HEK293 (cell line): ENCODE results near the gene CTCFL.
A peak's percentile ranks its signal among the peaks of the same experiment; 100 is the strongest.

Experiments
- CTCF ChIA-PET: fragments of 350-600 bp; formaldehyde crosslinking; extraction: SDS; loops from one replicate; lab custom pipeline; 2021; ENCODE audit warnings: antibody characterized with exemption; lab: Yijun Ruan, JAX
- POLR2A ChIA-PET: fragments of 300-600 bp; formaldehyde crosslinking; extraction: SDS; loops from one replicate; lab custom pipeline; 2020; ENCODE audit warnings: antibody characterized with exemption, inconsistent platforms; lab: Yijun Ruan, JAX
- H3K27ac ChIP-seq: fragments of 200-500 bp; sonication (Bioruptor generic); 2 replicates; pipeline ENCODE4 v1.5.1; 2014; ENCODE audit warnings: low read depth, low read length, control low read depth, inconsistent platforms; ENCODE audit errors: extremely low read depth
- H3K36me3 ChIP-seq, 2 experiments: fragments of 200-500 bp in 1 of 2; sonication (Bioruptor generic) in 1 of 2; 1 replicate in 1 of 2; 2 replicates in 1 of 2; pipeline ENCODE4 v1.5.1; 2014 to 2017; ENCODE audit warnings: inconsistent platforms in 2 of 2, low read length in 2 of 2; ENCODE audit not compliant: control insufficient read depth in 2 of 2, insufficient read depth in 1 of 2
- H3K4me1 ChIP-seq: fragments of 200-500 bp; sonication (Bioruptor generic); 2 replicates; pipeline ENCODE4 v1.5.1; 2014; ENCODE audit warnings: mild to moderate bottlenecking, low read length, inconsistent platforms; ENCODE audit not compliant: control insufficient read depth, insufficient read depth
- H3K4me3 ChIP-seq: 2 replicates; pipeline ENCODE4 v1.5.1; 2011; ENCODE audit warnings: low read depth, mild to moderate bottlenecking, control low read depth, low read length, moderate library complexity
- H3K9me3 ChIP-seq: fragments of 200-500 bp; sonication (Bioruptor generic); 2 replicates; pipeline ENCODE4 v1.5.1; 2014; ENCODE audit warnings: low read depth, low read length, inconsistent platforms; ENCODE audit not compliant: control insufficient read depth, insufficient read depth
- BCL6B ChIP-seq: fragments of 450-650 bp; formaldehyde crosslinking; IDR thresholded peaks from 2 replicates; pipeline ENCODE4 v1.5.1; 2017; ENCODE audit warnings: missing biosample characterization, missing genetic modification characterization
- EGR2 ChIP-seq: fragments of 450-650 bp; formaldehyde crosslinking; IDR thresholded peaks from 2 replicates; pipeline ENCODE4 v1.5.1; 2016; ENCODE audit warnings: low read depth, missing biosample characterization, missing genetic modification characterization
- GLI2 ChIP-seq: fragments of 450-650 bp; formaldehyde crosslinking; IDR thresholded peaks from 2 replicates; pipeline ENCODE4; 2017; ENCODE audit warnings: missing biosample characterization, missing genetic modification characterization, low read depth, borderline replicate concordance
- GLIS1 ChIP-seq: fragments of 450-650 bp; formaldehyde crosslinking; IDR thresholded peaks from 2 replicates; pipeline ENCODE4 v1.5.1; 2016; ENCODE audit warnings: missing biosample characterization, missing genetic modification characterization
- PRDM2 ChIP-seq: fragments of 450-650 bp; formaldehyde crosslinking; IDR thresholded peaks from 2 replicates; pipeline ENCODE4 v1.5.1; 2016; ENCODE audit warnings: missing biosample characterization, missing genetic modification characterization, borderline replicate concordance
- SP7 ChIP-seq: fragments of 450-650 bp; formaldehyde crosslinking; IDR thresholded peaks from 2 replicates; pipeline ENCODE4 v1.5.1; 2016; ENCODE audit warnings: missing biosample characterization, missing genetic modification characterization
- ZBTB10 ChIP-seq: fragments of 450-650 bp; formaldehyde crosslinking; IDR thresholded peaks from 2 replicates; pipeline ENCODE4 v1.5.1; 2016; ENCODE audit warnings: missing biosample characterization, missing genetic modification characterization
- ZBTB48 ChIP-seq: fragments of 450-650 bp; formaldehyde crosslinking; IDR thresholded peaks from 2 replicates; pipeline ENCODE4 v1.5.1; 2016; ENCODE audit warnings: missing biosample characterization, missing genetic modification characterization
- ZFHX2 ChIP-seq: fragments of 450-650 bp; formaldehyde crosslinking; conservative IDR thresholded peaks from 2 replicates; pipeline ENCODE4 v1.5.1; 2016; ENCODE audit warnings: missing biosample characterization, missing genetic modification characterization
- ZIC2 ChIP-seq: fragments of 450-650 bp; formaldehyde crosslinking; IDR thresholded peaks from 2 replicates; pipeline ENCODE4 v1.5.1; 2016; ENCODE audit warnings: missing biosample characterization, missing genetic modification characterization
- ZNF391 ChIP-seq: fragments of 450-650 bp; formaldehyde crosslinking; IDR thresholded peaks from 2 replicates; pipeline ENCODE4 v1.5.1; 2016; ENCODE audit warnings: low read depth, missing biosample characterization, missing genetic modification characterization, borderline replicate concordance
- ZNF426 ChIP-seq: fragments of 450-650 bp; formaldehyde crosslinking; IDR thresholded peaks from 2 replicates; pipeline ENCODE4 v1.5.1; 2017; ENCODE audit warnings: missing biosample characterization, missing genetic modification characterization, mild to moderate bottlenecking, inconsistent platforms, moderate library complexity
- ZNF747 ChIP-seq: fragments of 450-650 bp; formaldehyde crosslinking; IDR thresholded peaks from 2 replicates; pipeline ENCODE4 v1.5.1; 2016; ENCODE audit warnings: missing biosample characterization, missing genetic modification characterization
- ZNF830 ChIP-seq: fragments of 450-650 bp; IDR thresholded peaks from 2 replicates; pipeline ENCODE4 v1.5.0; 2018; ENCODE audit warnings: missing biosample characterization, missing genetic modification characterization, low read depth, mild to moderate bottlenecking, moderate library complexity

CTCFL gene

GRCh38 chr20:57526885-57527460, 2.0 kb upstream of the CTCFL start:
- POLR2A ChIA-PET = no interaction called here
- H3K9me3 ChIP-seq = no peaks in the 10 kb centered on the region
- H3K4me3 ChIP-seq = no peak overlapping the region
- H3K27ac ChIP-seq = no peak overlapping the region
- CTCF ChIA-PET = interaction anchor here (0.9 to 1.2 kb wide), 6 partner anchors 9 to 655 kb away, joined by 3 to 5 read pairs (median 4); no protein-coding TSS in a partner anchor
- H3K4me1 ChIP-seq = no peaks in the 10 kb centered on the region
- TF ChIP-seq ZNF391 (tag by site-specific recombination) (no peak), GLI2 (tag by site-specific recombination) (no peak), ZBTB48 (tag by site-specific recombination) (no peak), ZNF747 (tag by site-specific recombination) (no peak), EGR2 (tag by site-specific recombination) (peak; percentile 93), ZBTB10 (tag by site-specific recombination) (no peak), ZFHX2 (tag by site-specific recombination) (peak; percentile 83), ZNF830 (tag by site-specific recombination) (no peak), SP7 (tag by site-specific recombination) (no peak), BCL6B (tag by site-specific recombination) (no peak)
- no peaks in the 10 kb centered on the region for H3K36me3 ChIP-seq

- no peak overlapping the region for H3K4me3 ChIP-seq
- ChIA-PET CTCF (interaction anchor here (1.0 to 1.1 kb wide), 2 partner anchors 11 to 58 kb away, joined by 3 to 4 read pairs; no protein-coding TSS in a partner anchor), POLR2A (no interaction called here)
- H3K4me1 ChIP-seq = no peaks in the 10 kb centered on the region
- TF ChIP-seq ZIC2 (tag by site-specific recombination) (peak; percentile 22; the same call in 1 of the 2 replicates), ZNF426 (tag by site-specific recombination) (no peak), PRDM2 (tag by site-specific recombination) (no peak), GLIS1 (tag by site-specific recombination) (peak; percentile 78)
- H3K27ac ChIP-seq = no peak overlapping the region
- no peaks in the 10 kb centered on the region for H3K36me3 ChIP-seq
- no peaks in the 10 kb centered on the region for H3K9me3 ChIP-seq
Observed at GRCh38 chr20:57526087-57526884, 1.3 kb upstream of the CTCFL start.
